Thymus (tissue), 11 donors: Measurements from ENCODE around the gene TUSC1. TPM values are rescaled to one million over a fixed set of nuclear protein-coding genes. Genes with fewer than 3 reads are reported as not detected.
"Not testable (repeated sequence)": the region's sequence is repeated elsewhere in the genome, so short reads cannot be mapped to it uniquely, and the experiment has no call there.

Source experiments
- DNase-seq, 9 donors: peaks; one replicate each; pipeline ENCODE4 v3.0.0-alpha.2; 2013; ENCODE audit warnings: low spot score in 9 of 9, low read depth in 6 of 9, missing footprints in 1 of 9
- H3K27ac ChIP-seq, 2 donors: one replicate each; pipeline ENCODE4 v1.5.1; 2013; ENCODE audit warnings: control low read depth in 1 of 2, low read depth in 1 of 2, low read length in 1 of 2, mild to moderate bottlenecking in 1 of 2, moderate library complexity in 1 of 2
- H3K27me3 ChIP-seq, 2 donors: one replicate each; pipeline ENCODE4 v1.5.1; 2013; ENCODE audit warnings: low read length in 1 of 2; ENCODE audit not compliant: control insufficient read depth in 2 of 2, insufficient read depth in 1 of 2
- H3K36me3 ChIP-seq, 2 donors: one replicate each; pipeline ENCODE4 v1.5.1; 2013; ENCODE audit warnings: low read length in 1 of 2, mild to moderate bottlenecking in 1 of 2, moderate library complexity in 1 of 2; ENCODE audit not compliant: control insufficient read depth in 2 of 2, insufficient read depth in 2 of 2
- H3K4me1 ChIP-seq, 2 donors: one replicate each; pipeline ENCODE4 v1.5.1; 2013; ENCODE audit warnings: low read length in 2 of 2; ENCODE audit not compliant: control insufficient read depth in 2 of 2, insufficient read depth in 2 of 2
- H3K4me3 ChIP-seq, 2 donors: one replicate each; pipeline ENCODE4 v1.5.1; 2013; ENCODE audit warnings: low read length in 2 of 2, control low read depth in 1 of 2, mild to moderate bottlenecking in 1 of 2
- H3K9me3 ChIP-seq, 2 donors: one replicate each; pipeline ENCODE4 v1.5.1; 2013; ENCODE audit warnings: low read length in 1 of 2, mild to moderate bottlenecking in 1 of 2; ENCODE audit not compliant: control insufficient read depth in 2 of 2, insufficient read depth in 1 of 2
- WGBS: extraction: QIAGEN DNeasy Blood & Tissue Kit; methylation state at CpG from one replicate; pipeline ENCODE4 v1.1.7; 2013; 5-methylcytosine and 5-hydroxymethylcytosine counted together
- polyA plus RNA-seq: library from polyadenylated mRNA; stranded (reverse); fragments of 200-250 nt; gene quantifications from one replicate; pipeline ENCODE4 v1.2.3, GENCODE V29; 2013
- total RNA-seq: library from RNA; stranded (reverse); fragments of 120-200 nt; gene quantifications from one replicate; pipeline ENCODE4 v1.2.4, GENCODE V29; 2013
- donor health status: healthy.

Gene TUSC1
- total and polyA plus RNA-seq, 2 donors = 6.2 to 18.4 TPM

DNA sequence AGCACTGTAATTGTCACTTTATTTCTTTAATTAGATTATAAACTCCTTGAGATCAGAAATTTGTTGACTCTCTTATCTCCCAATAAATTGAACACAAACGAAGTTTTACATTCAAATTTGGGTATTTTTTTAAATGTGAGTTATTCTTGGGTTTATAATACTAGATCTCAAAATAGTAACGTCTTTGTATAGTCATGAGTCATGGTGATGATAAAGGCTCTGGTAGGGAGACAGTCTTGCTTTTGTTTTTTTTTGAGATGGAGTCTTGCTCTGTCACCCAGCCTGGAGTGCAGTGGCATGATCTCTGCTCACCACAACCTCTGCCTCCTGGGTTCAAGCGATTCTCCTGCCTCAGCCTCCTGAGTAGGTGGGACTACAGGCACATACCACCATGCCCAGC, 22.7 kb upstream of the TUSC1 start:
- not testable (repeated sequence) for H3K9me3 ChIP-seq, H3K4me1 ChIP-seq, H3K27ac ChIP-seq, H3K4me3 ChIP-seq, H3K36me3 ChIP-seq, DNase-seq, H3K27me3 ChIP-seq
- WGBS = 79% methylated on average over 3 of the region's 3 CpGs

DNA sequence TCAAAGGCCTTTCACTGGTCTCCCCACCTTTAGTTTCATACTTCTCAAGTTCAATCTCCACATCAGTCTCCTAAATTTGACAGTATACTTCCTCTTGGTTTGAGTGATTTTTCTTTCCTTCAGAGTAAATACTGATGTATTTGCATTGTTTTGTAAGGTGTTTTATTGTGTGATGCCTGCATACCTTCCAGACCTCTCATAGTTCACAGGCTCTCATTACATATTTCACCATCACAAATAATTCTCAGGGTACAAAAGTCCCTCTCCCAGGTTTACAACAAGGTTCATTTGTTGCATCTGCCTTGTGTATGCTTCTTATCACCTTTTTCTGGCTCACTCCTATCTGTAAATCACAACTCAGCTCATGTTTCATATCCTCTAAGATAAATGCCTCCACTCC, 22.2 kb upstream of the TUSC1 start:
- Histone ChIP-seq H3K4me3 (no peak overlapping the region), H3K36me3 (no peaks in the 10 kb centered on the region), H3K27ac (no peak overlapping the region), H3K4me1 (no peaks in the 10 kb centered on the region), H3K9me3 (no peaks in the 10 kb centered on the region), H3K27me3 (no peaks in the 10 kb centered on the region)
- no peak for DNase-seq

DNA sequence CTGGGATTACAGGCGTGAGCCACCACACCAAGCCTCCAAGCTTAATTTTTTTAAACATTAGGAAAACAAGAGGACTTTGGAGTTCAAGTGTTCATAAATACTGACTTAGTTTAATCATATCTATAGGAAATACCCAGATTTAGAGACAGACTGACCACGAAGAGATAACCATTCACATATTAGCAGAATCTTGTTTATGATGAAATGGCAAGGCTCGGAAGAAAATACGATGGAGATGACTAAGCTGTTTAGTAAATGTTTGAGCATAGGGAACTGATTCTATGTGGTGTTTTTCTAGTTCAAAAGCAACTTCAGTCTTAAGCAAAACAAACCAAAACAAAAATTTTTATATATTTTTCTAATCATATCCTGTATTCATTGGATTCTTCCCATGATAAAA, 13.5 kb upstream of the TUSC1 start:
- no peaks in the 10 kb centered on the region for H3K27me3 ChIP-seq
- H3K36me3 ChIP-seq = no peaks in the 10 kb centered on the region
- no peaks in the 10 kb centered on the region for H3K9me3 ChIP-seq
- H3K4me3 ChIP-seq = no peak overlapping the region
- no peak overlapping the region for H3K27ac ChIP-seq
- WGBS = 80% methylated on average over 4 of the region's 4 CpGs
- H3K4me1 ChIP-seq = no peaks in the 10 kb centered on the region
- DNase-seq = no peak

DNA sequence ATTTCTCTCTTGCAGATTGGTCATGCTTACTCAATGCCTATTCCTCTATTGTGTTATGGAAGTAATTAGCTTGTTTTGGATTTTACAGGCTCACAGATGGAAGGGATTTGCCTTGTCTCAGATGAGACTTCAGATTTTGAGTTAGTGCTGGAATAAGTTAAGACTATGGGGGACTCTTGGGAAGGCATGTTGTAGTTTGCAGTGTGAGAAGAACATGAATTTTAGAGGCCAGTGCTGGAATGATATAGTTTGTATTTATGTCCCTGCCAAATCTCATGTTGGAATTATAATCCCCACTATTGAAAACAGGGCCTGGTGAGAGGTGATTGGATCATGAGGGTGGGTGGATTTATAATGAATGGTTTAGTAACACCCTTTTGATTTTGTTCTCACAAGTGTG, 6.1 kb upstream of the TUSC1 start:
- Histone ChIP-seq H3K27me3 (no peaks in the 10 kb centered on the region), H3K9me3 (peaks cover 0 to 3% of the 10 kb centered on the region in 2 donors)

DNA sequence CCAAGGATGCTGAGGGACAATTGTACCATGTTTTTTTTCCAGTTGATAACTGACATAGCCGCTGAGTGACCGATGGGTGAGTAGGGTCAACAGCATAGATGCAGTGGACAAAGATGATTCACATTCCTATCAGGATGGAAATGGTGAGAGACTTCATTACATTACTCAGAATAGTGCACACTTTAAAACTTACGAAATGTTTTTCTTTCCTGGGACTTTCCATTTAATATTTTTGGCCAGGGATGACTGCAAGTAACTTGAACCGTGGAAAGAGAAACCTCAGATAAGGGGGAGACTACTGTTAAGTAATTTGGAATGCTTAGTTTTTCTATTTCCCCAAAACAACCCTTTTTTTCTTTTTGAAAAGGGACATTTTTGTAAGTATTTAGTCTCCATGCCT, 3.0 kb upstream of the TUSC1 start:
- H3K9me3 ChIP-seq = peaks cover 0 to 3% of the 10 kb centered on the region in 2 donors
- H3K27ac ChIP-seq = peak overlapping the region in 1 of 2 donors; percentile 49
- H3K27me3 ChIP-seq = peaks cover 5 to 14% of the 10 kb centered on the region in 2 donors
- H3K36me3 ChIP-seq = no peaks in the 10 kb centered on the region
- H3K4me1 ChIP-seq = peaks cover 0 to 2% of the 10 kb centered on the region in 2 donors
- H3K4me3 ChIP-seq = no peak overlapping the region
- 92% methylated on average over 4 of the region's 4 CpGs for WGBS
- DNase-seq = peak in 1 of 9 donors; percentile 3

More for the DNA sequence above, 6.1 kb upstream of the TUSC1 start:
- Histone ChIP-seq H3K4me3 (no peak overlapping the region), H3K36me3 (no peaks in the 10 kb centered on the region), H3K27ac (no peak overlapping the region), H3K4me1 (no peaks in the 10 kb centered on the region)
- DNase-seq = no peak

DNA sequence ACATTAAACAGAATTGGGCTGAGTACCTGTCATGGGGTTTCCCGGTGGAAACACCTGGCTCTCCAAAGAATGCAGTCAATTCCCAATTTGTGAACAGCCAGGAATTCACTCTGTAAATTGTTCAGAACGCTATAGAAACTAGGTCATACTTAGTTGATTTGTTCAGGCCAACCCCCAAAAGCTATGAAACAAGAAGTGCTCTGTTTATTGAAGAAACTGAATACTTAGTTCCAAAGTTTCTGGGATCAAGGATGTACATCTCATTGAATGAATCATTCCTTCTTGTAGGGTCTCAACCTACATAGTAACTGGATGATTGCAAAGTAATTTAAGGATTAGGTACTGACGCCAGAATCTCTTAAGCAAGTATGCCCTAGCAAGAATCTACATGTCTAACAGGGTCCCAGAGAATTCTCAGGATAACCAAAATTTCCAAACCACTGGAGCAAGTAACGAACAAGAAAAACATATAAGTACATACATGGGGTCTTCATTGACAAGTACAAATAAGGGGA, 659 bp upstream of the TUSC1 start:
- H3K27ac ChIP-seq = peak overlapping the region in 1 of 2 donors; percentile 76
- H3K4me1 ChIP-seq = peaks cover 0 to 2% of the 10 kb centered on the region in 2 donors
- H3K36me3 ChIP-seq = no peaks in the 10 kb centered on the region
- DNase-seq = peak in 1 of 9 donors; percentile 9
- 63% methylated on average over 4 of the region's 4 CpGs for WGBS
- H3K27me3 ChIP-seq = peaks cover 5 to 14% of the 10 kb centered on the region in 2 donors
- peak overlapping the region in 1 of 2 donors; percentile 42 for H3K4me3 ChIP-seq
- peaks cover 0 to 3% of the 10 kb centered on the region in 2 donors for H3K9me3 ChIP-seq

DNA sequence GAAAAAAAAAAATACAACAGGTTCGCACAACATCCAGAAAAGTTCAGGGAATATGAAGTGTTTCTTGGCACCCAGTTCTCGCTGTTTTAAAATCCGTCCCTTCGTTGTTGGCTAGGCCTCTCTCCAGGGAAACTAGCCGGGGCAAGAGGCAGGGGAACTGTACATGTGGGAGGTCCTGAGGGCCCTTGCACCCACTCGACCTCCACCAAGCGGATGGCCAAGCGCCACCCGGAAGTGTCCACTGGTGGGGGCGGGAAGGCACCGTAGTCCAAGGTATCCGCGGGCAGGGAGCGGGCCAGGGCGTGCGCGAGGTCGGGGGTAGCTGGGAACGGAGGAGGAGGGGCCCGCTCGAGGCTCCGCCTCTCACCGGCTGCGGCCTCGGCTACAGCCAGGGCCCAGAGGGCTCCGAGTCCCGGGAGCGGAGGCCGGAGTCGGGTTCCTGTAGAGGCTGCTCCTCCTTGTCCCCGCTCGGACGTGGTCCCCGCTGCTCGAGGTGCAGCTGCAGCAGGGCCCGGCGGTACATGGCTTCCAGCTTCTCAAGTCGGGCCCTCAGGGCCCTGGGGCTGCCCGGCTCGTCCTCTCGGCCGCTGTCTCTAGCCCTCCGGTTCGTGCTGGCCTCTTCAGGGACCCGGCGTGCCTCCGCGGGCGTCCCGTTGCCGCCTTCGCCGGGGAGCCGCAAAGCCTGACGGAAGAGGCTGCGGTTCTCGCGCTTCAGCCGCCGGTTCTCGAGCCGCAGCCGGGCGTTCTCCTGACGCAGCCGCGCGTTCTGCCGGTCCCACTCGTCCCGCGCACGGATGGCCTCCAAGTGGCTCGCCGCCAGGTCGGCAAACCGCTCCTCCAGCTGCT, 720 bp downstream of the TUSC1 start:
- H3K4me1 ChIP-seq = peaks cover 0 to 2% of the 10 kb centered on the region in 2 donors
- peak overlapping the region; percentile 40 to 42 for H3K4me3 ChIP-seq
- H3K36me3 ChIP-seq = no peaks in the 10 kb centered on the region
- H3K9me3 ChIP-seq = no peaks in the 10 kb centered on the region
- peaks cover 5 to 14% of the 10 kb centered on the region in 2 donors for H3K27me3 ChIP-seq
- peak in 5 of 9 donors; percentile 6 to 38 (median 14) for DNase-seq
- WGBS = 6% methylated on average over 77 of the region's 77 CpGs
- peak overlapping the region; percentile 76 to 91 for H3K27ac ChIP-seq

DNA sequence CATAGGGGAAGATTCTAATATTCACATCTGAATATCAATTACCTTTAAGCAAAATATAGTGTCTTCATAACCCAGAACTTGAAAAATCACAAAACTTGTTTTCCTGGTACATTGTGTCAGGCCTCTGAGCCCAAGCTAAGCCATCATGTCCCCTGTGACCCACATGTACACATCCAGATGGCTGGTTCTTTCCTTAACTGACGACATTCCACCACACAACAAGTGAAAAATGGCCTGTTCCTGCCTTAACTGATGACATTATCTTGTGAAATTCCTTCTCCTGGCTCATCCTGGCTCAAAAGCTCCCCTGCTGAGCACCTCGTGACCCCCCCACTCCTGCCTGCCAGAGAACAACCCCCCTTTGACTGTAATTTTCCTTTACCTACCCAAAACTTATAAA, 2.4 kb downstream of the TUSC1 start:
- peaks cover 5 to 14% of the 10 kb centered on the region in 2 donors for H3K27me3 ChIP-seq
- not testable (repeated sequence) for H3K27ac ChIP-seq, H3K9me3 ChIP-seq, H3K36me3 ChIP-seq, H3K4me1 ChIP-seq, H3K4me3 ChIP-seq, DNase-seq
- WGBS = 85% methylated on average over 2 of the region's 2 CpGs

DNA sequence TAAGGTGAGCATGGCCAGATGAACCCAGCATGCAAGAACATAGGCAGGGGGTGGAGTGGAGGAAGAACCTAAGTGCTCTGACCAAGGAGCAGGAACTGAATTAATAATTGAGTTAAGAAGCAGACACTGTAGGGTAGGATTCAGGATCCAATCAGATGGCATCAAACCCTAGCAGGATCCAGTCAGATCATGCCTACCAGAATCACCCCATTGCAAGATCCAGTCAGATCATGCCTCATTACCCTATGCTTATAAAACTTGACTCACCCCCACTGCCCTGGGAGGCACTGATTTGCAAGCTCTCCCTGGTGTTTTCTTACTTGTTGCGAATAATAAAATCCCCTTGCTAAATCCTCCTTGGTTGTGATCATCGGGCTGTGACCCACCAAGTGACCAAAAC, 19.7 kb downstream of the TUSC1 start:
- 92% methylated on average over 2 of the region's 2 CpGs for WGBS
- Histone ChIP-seq H3K4me1 (no peaks in the 10 kb centered on the region), H3K27me3 (no peaks in the 10 kb centered on the region), H3K36me3 (no peaks in the 10 kb centered on the region), H3K9me3 (no peaks in the 10 kb centered on the region), H3K4me3 (no peak overlapping the region), H3K27ac (no peak overlapping the region)
- no peak for DNase-seq
